Measurements from ENCODE around the gene NAA38. TPM values are rescaled to one million over a fixed set of nuclear protein-coding genes. Genes with fewer than 3 reads are reported as not detected.

NAA38 gene
- total RNA-seq, 1 donor from 2014 or later, result 58.7 TPM

GRCh38 chr17:7854851-7855659 is 2.3 kb downstream of the NAA38 start, which contains the start of gene TMEM88:
TSS of gene TMEM88 (plus strand) at chr17:7855066. CDS start at chr17:7855075, 9 bp downstream.
- H3K36me3 ChIP-seq, result peaks cover 33% of the 10 kb centered on the region
- no peak for ATAC-seq
- no peaks in the 10 kb centered on the region for H3K27me3 ChIP-seq
- intact Hi-C loops (cut with DNase I), result no loop called here
- peak within 1 kb of the TSS; percentile 89 for H3K27ac ChIP-seq
- no peak for TF ChIP-seq CTCF (IDR thresholded peaks at IDR 0.05)
- H3K9me3 ChIP-seq, result no peaks in the 10 kb centered on the region
- H3K4me1 ChIP-seq, result peaks cover 28% of the 10 kb centered on the region
- peak; percentile 65 for DNase-seq
- peak within 1 kb of the TSS; percentile 73 for H3K4me3 ChIP-seq

DNA sequence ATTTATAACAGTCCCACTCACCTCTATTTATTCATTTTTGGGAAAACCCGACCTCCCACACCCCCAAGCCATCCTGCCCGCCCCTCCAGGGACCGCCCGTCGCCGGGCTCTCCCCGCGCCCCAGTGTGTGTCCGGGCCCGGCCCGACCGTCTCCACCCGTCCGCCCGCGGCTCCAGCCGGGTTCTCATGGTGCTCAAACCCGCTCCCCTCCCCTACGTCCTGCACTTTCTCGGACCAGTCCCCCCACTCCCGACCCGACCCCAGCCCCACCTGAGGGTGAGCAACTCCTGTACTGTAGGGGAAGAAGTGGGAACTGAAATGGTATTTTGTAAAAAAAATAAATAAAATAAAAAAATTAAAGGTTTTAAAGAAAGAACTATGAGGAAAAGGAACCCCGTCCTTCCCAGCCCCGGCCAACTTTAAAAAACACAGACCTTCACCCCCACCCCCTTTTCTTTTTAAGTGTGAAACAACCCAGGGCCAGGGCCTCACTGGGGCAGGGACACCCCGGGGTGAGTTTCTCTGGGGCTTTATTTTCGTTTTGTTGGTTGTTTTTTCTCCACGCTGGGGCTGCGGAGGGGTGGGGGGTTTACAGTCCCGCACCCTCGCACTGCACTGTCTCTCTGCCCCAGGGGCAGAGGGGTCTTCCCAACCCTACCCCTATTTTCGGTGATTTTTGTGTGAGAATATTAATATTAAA is 3.1 kb downstream of the NAA38 start:
- intact Hi-C loops (cut with DNase I), result no loop called here
- no peak for TF ChIP-seq CTCF (IDR thresholded peaks at IDR 0.05)
- Histone ChIP-seq H3K27me3 (no peaks in the 10 kb centered on the region), H3K4me1 (peaks cover 28% of the 10 kb centered on the region), H3K36me3 (peaks cover 41% of the 10 kb centered on the region), H3K27ac (no peak overlapping the region), H3K4me3 (peak overlapping the region; percentile 73), H3K9me3 (no peaks in the 10 kb centered on the region)
- ATAC-seq, result no peak
- DNase-seq, result peak; percentile 61

GRCh38 chr17:7853691-7854038 is 3.7 kb downstream of the NAA38 start:
- H3K9me3 ChIP-seq, result no peaks in the 10 kb centered on the region
- intact Hi-C loops (cut with DNase I), result no loop called here
- TF ChIP-seq CTCF (IDR thresholded peaks at IDR 0.05), result no peak
- ATAC-seq (no peak), DNase-seq (no peak)
- H3K4me1 ChIP-seq, result peaks cover 24% of the 10 kb centered on the region
- H3K36me3 ChIP-seq, result peaks cover 47% of the 10 kb centered on the region
- H3K4me3 ChIP-seq, result no peak overlapping the region
- H3K27ac ChIP-seq, result no peak overlapping the region
- no peaks in the 10 kb centered on the region for H3K27me3 ChIP-seq

GRCh38 chr17:7852919-7853690 is 4.3 kb downstream of the NAA38 start:
- no peak overlapping the region for H3K27ac ChIP-seq
- no peaks in the 10 kb centered on the region for H3K27me3 ChIP-seq
- TF ChIP-seq CTCF (IDR thresholded peaks at IDR 0.05), result no peak
- intact Hi-C loops (cut with DNase I), result no loop called here
- ATAC-seq, result no peak
- peaks cover 52% of the 10 kb centered on the region for H3K36me3 ChIP-seq
- peaks cover 19% of the 10 kb centered on the region for H3K4me1 ChIP-seq
- DNase-seq, result peak; percentile 65
- no peak overlapping the region for H3K4me3 ChIP-seq
- no peaks in the 10 kb centered on the region for H3K9me3 ChIP-seq

- no peak for TF ChIP-seq CTCF (IDR thresholded peaks at IDR 0.05)
- intact Hi-C loops (cut with DNase I), result no loop called here
- Histone ChIP-seq H3K4me1 (peaks cover 17% of the 10 kb centered on the region), H3K36me3 (peaks cover 59% of the 10 kb centered on the region), H3K9me3 (no peaks in the 10 kb centered on the region), H3K4me3 (no peak overlapping the region), H3K27ac (no peak overlapping the region), H3K27me3 (no peaks in the 10 kb centered on the region)
- ATAC-seq (no peak), DNase-seq (no peak)
Measured at GRCh38 chr17:7852262-7852670, 5.1 kb downstream of the NAA38 start.

Data from upper lobe of right lung (tissue), 1 donor.